H1 (cell line): ENCODE measurements around the gene CRYAB. TPM values are rescaled to one million over a fixed set of nuclear protein-coding genes. Genes with fewer than 3 reads are reported as not detected.

Source experiments
- CTCF ChIP-seq, 3 experiments: IDR thresholded peaks; 1 replicate in 2 of 3; 2 replicates in 1 of 3; pipeline versions ENCODE4 v1.5.1 to v1.6.1; 2011; ENCODE audit warnings: low read length in 3 of 3, mild to moderate bottlenecking in 3 of 3, inconsistent platforms in 2 of 3, low read depth in 1 of 3, moderate library complexity in 1 of 3; ENCODE audit not compliant: insufficient read depth in 1 of 3; ENCODE audit errors: control extremely low read depth in 1 of 3
- JUN ChIP-seq: IDR thresholded peaks from 2 replicates; pipeline ENCODE4 v1.6.1; 2011; ENCODE audit warnings: low read depth, mild to moderate bottlenecking, improper control_type of control experiment, low read length
- KDM5A ChIP-seq: fragments of 200-600 bp; IDR thresholded peaks from 2 replicates; pipeline ENCODE4 v1.7.1; 2012; ENCODE audit warnings: mild to moderate bottlenecking, low read length, inconsistent platforms, mixed read lengths
- polyA plus RNA-seq, 7 experiments: library from polyadenylated mRNA; depleted of rRNA in 3 of 7; stranded (reverse) in 5 of 7; unstranded in 2 of 7; fragments of >200 nt in 5 of 7; fragments of 200-250 nt in 2 of 7; gene quantifications; 1 replicate in 5 of 7; 2 replicates in 1 of 7; 4 replicates in 1 of 7; pipeline versions ENCODE4 v1.2.1 to v1.2.3, GENCODE V29; 2011 to 2013; ENCODE audit warnings: missing spikeins in 2 of 7, mixed read lengths in 2 of 7
- total RNA-seq: library from RNA; stranded (reverse); fragmentation: NEBNext Ultra II Directional; extraction: Animal tissue kit (Norgen Biotek cat#: 25700); gene quantifications from 2 replicates; pipeline ENCODE4 v1.2.1, GENCODE V29; 2021

The CRYAB gene
- total and polyA plus RNA-seq, 2 of the 8 experiments (the other 6 are each of a cell fraction or from before 2014, with no cell fraction given) = 1.9 to 2.0 TPM

- TF ChIP-seq CTCF (IDR thresholded peaks at IDR 0.05; ENCODE audit: control extremely low read depth in 1 of 3, insufficient read depth in 1 of 3, low read depth in 1 of 3, low read length in 3 of 3) = no peak
- TF ChIP-seq KDM5A = no peak
- no peak for TF ChIP-seq JUN
Measured at GRCh38 chr11:111905411-111905810, 6.2 kb downstream of the CRYAB start (continued).
